HG03066 (cell line): ENCODE results near the gene HMOX2.

Source experiments
- ATAC-seq: cut with Tn5 transposase; IDR thresholded peaks from one replicate; pipeline ENCODE4 v1.9.1; 2021; ENCODE audit warnings: low read depth; ENCODE audit not compliant: unreplicated experiment

The HMOX2 gene

DNA sequence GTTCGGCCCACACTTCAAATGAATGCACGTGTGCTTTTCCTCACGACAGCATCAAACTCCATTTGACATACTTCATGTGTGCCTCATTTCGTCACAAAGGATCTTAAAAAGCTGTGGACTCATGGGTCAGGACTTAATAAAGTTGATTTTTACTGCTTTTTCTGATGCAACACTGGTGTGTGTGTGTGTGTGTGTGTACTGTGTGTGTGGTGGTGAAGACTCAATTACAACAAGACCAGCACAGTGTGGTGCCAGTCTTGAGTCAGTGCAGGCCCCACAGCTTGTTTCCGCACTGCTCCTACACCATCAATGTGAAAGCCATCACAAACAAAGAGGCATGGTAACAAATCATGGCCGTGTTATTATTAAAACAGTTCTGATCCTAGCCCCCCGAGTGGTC lies 44.7 kb downstream of the HMOX2 start:
- ATAC-seq = no peak

DNA sequence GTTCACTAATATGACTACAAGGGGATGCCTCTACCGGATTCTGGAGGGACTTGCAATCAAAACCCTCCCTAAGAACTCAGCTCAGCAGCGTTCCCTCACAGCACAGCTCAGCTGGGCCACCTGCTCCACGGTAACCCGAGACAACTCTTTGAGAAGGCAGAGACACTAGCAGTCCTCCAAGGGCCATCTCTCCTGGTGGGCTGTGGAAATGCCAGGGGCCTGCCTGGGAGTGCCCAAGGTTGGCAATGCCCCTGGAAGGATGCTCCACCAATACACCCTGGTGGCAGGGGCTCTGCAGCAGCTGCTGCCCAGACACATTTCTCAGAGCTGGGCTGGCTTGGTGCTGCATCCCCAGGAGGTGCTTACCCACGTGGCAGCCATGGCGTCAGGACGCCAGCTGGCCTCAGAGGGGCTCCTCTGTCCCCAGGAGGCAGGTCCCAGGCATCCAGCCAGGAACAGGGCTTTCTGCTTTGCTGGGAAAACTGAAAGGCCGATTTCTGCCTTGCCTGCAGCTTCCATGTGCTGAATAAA lies 45.9 kb downstream of the HMOX2 start:
- no peak for ATAC-seq

GRCh38 chr16:4523686-4524085 lies 47.5 kb downstream of the HMOX2 start:
- no peak for ATAC-seq

GRCh38 chr16:4524571-4524970 lies 48.4 kb downstream of the HMOX2 start:
- no peak for ATAC-seq

GRCh38 chr16:4525069-4525468 lies 48.9 kb downstream of the HMOX2 start:
- no peak for ATAC-seq

- no peak for ATAC-seq
Measured at GRCh38 chr16:4525634-4526277, 49.6 kb downstream of the HMOX2 start.

GRCh38 chr16:4529085-4530060 lies 53.2 kb downstream of the HMOX2 start:
- ATAC-seq = peak; percentile 56

DNA sequence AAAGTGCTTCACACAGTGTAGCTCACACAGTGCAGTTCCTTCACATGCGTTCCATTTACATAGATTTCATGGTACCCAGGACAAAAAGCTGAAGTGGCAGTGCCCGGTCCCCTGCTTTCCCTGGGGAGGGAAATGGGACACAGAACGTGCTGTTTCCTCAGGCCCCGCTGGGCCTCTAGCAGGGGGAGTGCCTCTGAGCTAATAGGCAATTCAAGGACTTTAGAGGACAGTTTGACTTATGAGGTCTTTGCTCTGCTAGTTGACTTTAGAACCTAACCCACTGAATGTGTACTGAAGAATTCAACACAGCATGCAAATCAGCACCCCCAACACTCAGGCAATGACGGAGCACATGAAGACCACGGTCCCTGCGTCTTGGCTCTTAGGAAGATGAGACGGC lies 55.6 kb downstream of the HMOX2 start:
- ATAC-seq = no peak

DNA sequence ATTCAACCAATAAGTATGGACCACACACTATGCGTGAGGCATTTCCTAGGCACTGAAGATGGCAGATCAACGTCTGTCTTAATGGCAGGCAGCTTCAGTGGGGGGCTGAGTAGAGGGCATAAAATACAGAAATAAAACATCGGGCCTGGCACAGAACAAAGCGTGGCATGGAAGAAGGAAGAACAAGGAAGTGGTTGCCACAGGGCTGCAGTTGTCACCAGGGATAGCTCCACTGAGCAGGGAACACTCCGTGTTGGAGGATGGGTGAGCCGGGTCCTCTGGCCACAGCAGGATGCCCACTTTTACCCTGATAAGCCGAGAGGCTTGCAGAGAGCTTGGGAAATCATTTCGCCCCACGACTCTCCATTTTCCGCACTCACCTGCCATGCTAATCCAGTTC lies 56.0 kb downstream of the HMOX2 start:
- no peak for ATAC-seq

DNA sequence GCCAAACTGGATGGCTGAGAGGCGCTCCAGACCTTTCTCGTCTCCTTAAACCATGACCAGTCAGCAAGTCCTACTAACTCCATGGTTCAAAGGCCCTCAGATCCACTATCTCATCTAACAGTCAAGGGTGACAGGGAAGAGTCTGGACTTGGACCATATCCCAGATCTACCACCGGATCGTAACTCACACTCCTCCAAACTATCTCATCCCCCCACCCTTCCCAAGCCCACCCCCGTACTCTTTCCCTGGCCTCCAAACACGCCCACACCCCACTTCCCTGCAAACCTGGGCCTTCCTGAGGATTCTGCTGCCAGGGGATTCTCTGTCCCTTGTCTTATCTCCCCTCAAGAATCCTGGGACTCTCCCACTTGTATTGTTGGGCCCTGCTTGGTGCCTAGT lies 57.3 kb downstream of the HMOX2 start:
- no peak for ATAC-seq

DNA sequence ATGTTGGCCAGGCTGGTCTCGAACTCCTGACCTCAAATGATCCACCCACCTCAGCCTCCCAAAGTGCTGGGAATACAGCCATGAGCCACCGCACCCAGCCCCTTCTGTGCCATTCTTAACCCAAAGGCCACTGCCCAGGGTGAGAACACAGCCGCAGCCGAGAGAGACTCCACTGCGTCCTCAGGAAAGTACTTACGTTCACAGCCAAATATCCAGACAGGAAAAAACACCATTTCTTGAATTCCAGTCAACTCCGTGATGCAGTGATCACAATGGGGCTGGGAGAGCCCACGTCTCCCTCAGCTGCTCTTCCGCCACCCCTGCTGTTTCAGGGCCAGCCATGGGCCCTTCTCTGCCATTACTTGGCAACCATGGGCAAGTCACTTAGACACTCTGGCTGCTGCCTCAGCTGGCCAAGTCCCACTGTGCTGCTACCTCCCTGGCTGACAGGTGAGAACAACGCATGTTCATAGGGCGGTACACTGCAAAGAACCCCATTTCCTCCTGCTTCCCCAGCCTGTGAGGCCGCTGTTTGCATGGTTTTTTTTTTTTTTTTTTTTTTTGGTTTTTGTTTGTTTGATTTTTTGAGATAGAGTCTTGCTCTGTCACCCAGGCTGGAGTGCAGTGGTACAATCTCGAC lies 58.1 kb downstream of the HMOX2 start:
- ATAC-seq = no peak

DNA sequence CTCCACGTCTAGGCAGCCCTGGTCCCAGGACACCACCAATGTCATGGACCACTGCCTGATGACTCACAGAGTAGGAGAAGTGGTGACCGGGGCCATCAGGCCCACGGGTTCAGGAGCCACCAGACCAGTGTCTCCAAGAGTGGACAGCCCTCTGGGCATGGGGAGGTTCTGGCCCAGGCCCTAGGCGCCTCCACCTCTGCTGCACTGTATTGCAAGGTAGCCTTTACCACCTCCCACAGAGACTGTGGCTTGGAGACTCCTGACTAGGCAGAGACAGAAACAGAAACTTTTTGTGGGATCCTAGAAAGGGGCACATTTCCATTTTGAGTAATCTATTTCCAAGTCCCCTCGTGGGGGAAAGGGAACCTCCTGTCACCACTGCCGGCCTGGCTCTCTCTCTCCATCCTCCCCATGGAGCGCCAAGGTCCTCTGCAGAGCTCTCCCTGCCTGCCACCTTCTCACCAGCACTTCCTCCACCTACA lies 59.5 kb downstream of the HMOX2 start:
- ATAC-seq = no peak

DNA sequence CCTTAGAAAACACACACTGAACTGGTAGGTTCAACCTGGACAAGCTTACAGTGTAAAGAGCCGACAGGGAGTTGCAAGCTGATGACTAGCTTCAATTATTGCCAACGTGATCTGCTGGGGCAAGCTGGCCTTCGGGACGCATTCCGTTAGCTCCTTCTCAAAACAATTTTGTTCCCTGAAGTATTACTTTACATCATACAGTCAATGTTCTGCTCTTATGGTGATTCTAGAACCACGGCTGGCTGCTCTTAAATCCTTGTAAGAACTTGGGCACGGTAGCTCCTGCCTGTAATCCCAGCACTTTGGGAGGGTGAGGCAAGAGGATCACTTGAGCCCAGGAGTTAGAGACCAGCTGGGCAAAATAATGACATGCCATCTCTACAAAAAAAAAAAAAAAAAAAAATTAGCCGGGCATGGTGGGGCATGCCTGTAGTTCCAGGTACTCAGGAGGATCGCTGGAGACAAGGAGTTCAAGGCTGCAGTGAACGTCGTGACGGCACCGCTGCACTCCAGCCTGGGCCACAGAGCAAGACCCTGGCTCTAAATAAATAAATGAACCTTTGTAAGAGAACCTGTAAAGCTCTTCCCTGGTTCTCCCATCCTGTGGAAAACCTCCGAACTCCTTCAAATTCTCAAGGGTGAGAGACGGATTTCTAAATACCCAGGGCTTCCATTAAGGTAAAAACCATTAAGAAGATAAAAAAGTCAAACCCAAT lies 60.4 kb downstream of the HMOX2 start:
- ATAC-seq = no peak

DNA sequence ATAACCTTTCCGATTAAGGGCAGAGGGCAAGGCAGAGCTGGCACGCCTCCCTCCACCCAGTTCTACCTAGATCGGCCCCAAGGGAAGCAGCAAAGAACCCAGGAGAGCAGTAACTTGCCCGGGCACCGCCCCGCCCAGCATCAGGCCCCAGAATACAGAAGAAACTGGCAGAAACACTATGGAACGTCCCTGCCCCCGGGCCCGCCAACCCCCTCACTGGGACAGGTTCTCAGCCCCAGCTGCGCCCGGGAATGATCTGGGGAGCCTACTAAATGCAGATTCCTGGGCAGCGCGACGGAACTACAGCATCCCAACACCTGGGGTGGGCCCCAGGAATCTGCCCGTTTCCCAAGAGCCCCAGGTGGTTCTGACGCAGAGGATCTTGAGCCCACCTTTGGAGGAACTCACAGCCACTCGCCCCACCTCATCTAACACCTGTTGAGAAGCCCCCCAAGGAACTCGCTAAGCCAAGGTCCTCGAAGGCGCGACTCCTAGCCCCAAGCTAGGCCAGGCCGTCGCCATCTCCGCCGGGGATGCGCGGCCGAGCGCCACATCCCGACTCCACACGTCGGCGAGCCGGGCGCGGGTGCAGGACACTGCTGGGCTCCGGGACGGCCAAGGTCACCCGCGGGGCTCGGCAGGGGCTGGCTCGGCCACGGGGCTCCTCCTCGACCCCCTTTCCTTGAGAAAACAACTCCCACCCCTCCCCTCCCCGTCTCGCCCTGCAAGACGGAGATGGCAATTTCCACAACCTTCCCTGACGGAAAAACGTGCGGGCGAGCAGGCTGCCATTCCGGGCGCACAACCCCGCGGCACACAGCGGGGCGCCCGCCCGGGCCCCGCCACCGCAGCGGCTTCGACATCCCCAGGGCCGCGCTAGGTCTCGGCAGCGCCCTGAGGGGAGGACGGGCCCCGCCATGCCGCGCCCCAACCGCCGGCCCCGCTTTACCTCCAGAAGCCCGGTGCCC lies 61.5 kb downstream of the HMOX2 start:
- peak; percentile 31 for ATAC-seq

DNA sequence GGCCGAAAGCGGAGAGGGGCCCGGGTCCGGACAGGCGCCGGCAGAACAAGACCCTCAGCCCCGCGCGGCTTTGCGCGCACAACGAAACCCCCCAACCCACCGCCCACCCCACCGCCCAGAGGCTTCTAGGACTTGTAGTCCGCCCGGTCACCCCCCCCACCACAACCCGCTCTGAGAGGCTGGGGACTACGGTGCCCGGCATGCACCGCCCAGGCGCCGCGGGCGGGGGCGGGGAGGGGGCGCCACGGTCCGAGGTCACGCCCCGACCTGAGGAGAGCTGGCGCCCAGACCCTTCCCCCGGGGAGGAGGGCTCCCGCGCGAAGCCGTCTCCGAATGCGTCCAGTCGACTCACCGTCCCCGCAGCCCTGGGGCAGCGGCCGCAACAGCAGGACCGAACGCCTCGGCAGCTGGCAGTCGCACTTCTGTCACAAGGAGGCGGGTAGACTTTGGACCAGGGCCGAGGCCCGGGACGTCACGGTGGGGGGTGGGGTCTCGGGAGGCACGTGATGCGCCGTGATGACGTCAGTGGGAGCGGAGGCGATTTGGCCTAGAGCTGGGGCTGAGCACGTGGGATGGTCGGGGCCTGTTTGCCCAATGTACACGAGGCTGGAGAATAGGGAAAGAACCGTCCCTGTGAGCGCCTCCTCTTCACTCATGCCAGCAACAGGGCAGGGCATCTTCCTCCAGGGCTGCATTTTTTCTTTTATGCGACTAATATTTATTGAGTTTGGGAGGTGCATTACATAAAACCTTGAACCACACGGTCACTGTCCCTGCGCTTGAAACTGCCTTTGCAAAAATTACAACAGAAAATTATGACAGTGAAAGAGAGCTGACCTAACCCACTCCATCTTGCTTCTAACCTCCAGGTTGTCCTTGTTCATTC lies 62.4 kb downstream of the HMOX2 start, which contains the start of gene CDIP1:
Gene CDIP1 (minus strand): TSS at position 424 of the 886 bp plus-strand sequence. CDS start 24,643 bp downstream, outside the sequence.
- ATAC-seq = peak; percentile 76

DNA sequence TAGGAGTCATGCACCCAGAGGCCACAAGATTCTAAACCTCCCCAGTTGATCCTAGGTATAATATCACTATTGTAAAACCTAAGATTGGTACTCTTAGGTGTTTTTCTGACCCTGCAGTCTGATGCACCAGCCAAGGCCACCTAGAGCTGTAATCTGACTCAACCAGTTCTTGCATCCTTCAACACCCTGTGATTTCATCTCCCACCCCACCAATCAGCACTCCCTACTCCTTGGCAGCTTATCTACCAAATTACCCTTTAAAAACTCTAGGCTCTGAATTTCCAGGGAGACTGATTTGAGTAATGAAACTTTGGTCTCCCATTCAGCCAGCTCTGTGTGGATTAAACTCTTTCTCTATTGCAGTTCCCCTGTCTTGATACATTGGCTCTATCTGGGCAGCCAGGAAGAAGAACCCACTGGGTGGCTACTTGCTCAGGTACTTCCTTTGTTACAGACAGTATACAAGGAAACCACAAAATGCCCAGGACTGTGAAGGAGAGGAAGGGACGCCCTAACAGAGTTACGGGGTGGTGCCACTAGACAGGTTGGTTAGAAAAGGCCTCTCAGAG lies 63.6 kb downstream of the HMOX2 start:
- no peak for ATAC-seq

- no peak for ATAC-seq
Measured at GRCh38 chr16:4544473-4544872, 68.3 kb downstream of the HMOX2 start.

- ATAC-seq = no peak
Measured at GRCh38 chr16:4548124-4548523, 71.9 kb downstream of the HMOX2 start.
